Small intestine (tissue), 7 donors: ENCODE results near the gene LTBP1. TPM values are rescaled to one million over a fixed set of nuclear protein-coding genes. Genes with fewer than 3 reads are reported as not detected.

ENCODE experiments used
- DNase-seq, 2 donors: peaks; one replicate each; pipeline versions ENCODE4 v3.0.0 to v3.0.0-alpha.2; 2013
- FAIRE-seq: peaks from 2 replicates; lab custom pipeline; 2012; peaks lifted over from hg19 to GRCh38; lab: Jason Lieb, UNC
- H3K27ac ChIP-seq, 3 donors: one replicate each; pipeline ENCODE4 v1.5.1; 2013; ENCODE audit warnings: low read length in 2 of 3, mild to moderate bottlenecking in 2 of 3, control low read depth in 1 of 3, inconsistent platforms in 1 of 3, low read depth in 1 of 3, moderate library complexity in 1 of 3
- H3K27me3 ChIP-seq, 3 donors: one replicate each; pipeline ENCODE4 v1.6.1; 2013; ENCODE audit warnings: low read length in 3 of 3, inconsistent platforms in 1 of 3; ENCODE audit not compliant: control insufficient read depth in 3 of 3, insufficient read depth in 3 of 3
- H3K36me3 ChIP-seq, 3 donors: one replicate each; pipeline ENCODE4 v1.6.1; 2013; ENCODE audit warnings: low read length in 3 of 3, inconsistent platforms in 1 of 3, low read depth in 1 of 3, mild to moderate bottlenecking in 1 of 3, moderate library complexity in 1 of 3; ENCODE audit not compliant: control insufficient read depth in 3 of 3, insufficient read depth in 2 of 3
- H3K4me1 ChIP-seq, 3 donors: one replicate each; pipeline ENCODE4 v1.6.1; 2013; ENCODE audit warnings: low read length in 2 of 3, inconsistent platforms in 1 of 3, low read depth in 1 of 3, mild to moderate bottlenecking in 1 of 3, moderate library complexity in 1 of 3; ENCODE audit not compliant: control insufficient read depth in 3 of 3, insufficient read depth in 2 of 3
- H3K4me3 ChIP-seq, 3 donors: one replicate each; pipeline ENCODE4 v1.5.1; 2013; ENCODE audit warnings: low read length in 3 of 3, control low read depth in 1 of 3, inconsistent platforms in 1 of 3, low read depth in 1 of 3, mild to moderate bottlenecking in 1 of 3, moderate library complexity in 1 of 3
- H3K9me3 ChIP-seq, 2 donors: one replicate each; pipeline ENCODE4 v1.6.1; 2013; ENCODE audit warnings: low read depth in 1 of 2, low read length in 1 of 2; ENCODE audit not compliant: control insufficient read depth in 2 of 2, insufficient read depth in 1 of 2
- WGBS, 3 donors: extraction: QIAGEN DNeasy Blood & Tissue Kit; methylation state at CpG; one replicate each; pipeline ENCODE4 v1.1.7; 2013; 5-methylcytosine and 5-hydroxymethylcytosine counted together
- polyA plus RNA-seq, 4 donors: library from polyadenylated mRNA; stranded (reverse) in 3 of 4; unstranded in 1 of 4; fragments of 200-250 nt in 3 of 4; fragments of 120-200 nt in 1 of 4; gene quantifications; one replicate each; pipeline versions ENCODE4 v1.2.1 to v1.2.3, GENCODE V29; 2013
- donor health status: healthy with polysubstance abuse.
- donor health status: control.
- donor health status: control.
- donor health status: Bipolar disorder and iron deficiency.
- donor health status: healthy.

LTBP1 gene
- polyA plus RNA-seq, 4 donors, result 0.67 to 12.1 (median 6.1) TPM

DNA sequence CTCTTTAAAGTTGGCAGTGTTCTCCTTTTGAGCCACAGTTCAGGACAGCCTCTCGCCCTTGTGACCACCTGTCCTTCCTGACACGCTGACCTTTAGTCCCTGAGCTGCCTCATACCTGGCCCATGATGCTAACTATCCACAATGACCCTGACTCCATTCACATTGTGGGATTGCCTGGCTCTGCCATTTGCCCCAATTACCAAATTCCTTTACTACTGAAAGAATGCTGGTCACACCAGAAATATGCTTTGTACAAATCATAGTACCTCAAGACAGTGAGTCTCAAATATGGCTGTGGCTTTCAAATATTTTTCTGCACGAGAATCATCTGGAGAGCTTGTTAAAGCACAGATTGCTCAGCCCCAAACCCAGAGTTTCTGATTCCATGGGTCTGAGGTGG, 54.2 kb downstream of the LTBP1 start:
- Histone ChIP-seq H3K4me3 (no peak overlapping the region), H3K27me3 (no peaks in the 10 kb centered on the region), H3K36me3 (no peaks in the 10 kb centered on the region), H3K9me3 (peaks cover 0 to 3% of the 10 kb centered on the region in 2 donors), H3K27ac (no peak overlapping the region), H3K4me1 (no peaks in the 10 kb centered on the region)
- no peak for FAIRE-seq
- DNase-seq, result no peak
- 47 to 80% (median 47%) methylated on average over 3 of the region's 3 CpGs for WGBS, 3 donors

DNA sequence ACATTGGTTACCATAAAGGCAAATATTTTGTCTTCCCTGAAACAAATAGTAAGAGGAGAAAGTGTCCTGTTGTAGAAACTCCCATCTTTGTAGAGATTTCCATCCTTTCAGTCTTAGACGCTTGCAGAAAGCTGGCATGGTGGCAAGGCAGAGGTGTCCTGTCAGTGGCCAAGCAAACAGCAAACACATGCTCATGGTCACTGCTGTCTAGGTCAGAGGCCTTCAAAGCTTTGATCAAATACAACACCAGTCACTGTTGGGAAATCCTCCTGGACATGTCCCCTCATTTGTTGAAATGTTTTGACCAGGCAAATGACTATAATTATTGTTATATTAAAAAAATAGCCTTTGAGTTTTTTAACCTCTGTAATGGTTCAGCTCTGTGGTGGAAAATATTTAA, 55.1 kb downstream of the LTBP1 start:
- Histone ChIP-seq H3K36me3 (no peaks in the 10 kb centered on the region), H3K4me3 (no peak overlapping the region), H3K4me1 (no peaks in the 10 kb centered on the region), H3K27ac (no peak overlapping the region), H3K27me3 (no peaks in the 10 kb centered on the region), H3K9me3 (no peaks in the 10 kb centered on the region)
- FAIRE-seq (no peak), DNase-seq (no peak)
- 92 to 100% (median 100%) methylated on average over 1 of the region's 1 CpG for WGBS, 3 donors

DNA sequence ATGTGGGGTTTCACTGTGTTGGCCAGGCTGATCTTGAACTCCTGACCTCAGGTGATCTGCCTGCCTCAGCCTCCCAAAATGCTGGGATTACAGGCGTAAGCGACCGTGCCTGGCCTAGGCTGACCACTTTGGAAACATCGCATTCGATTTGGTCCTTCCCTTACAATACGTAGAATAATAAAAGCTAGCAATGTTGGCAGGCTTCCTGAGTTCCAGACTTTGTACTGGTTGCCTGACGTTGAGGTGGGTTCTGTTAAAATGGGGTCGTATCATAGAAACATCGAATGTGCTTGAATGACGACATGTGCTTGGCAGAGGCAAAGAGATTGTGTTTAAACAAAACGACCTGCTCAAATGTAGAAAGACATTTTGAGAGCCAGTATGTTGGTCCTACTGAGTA, 56.1 kb downstream of the LTBP1 start:
- no peaks in the 10 kb centered on the region for H3K9me3 ChIP-seq
- WGBS, 3 donors, result 84 to 87% (median 85%) methylated on average over 11 of the region's 11 CpGs
- FAIRE-seq (no peak), DNase-seq (no peak)
- H3K27ac ChIP-seq, result no peak overlapping the region
- H3K27me3 ChIP-seq, result no peaks in the 10 kb centered on the region
- no peak overlapping the region for H3K4me3 ChIP-seq
- H3K36me3 ChIP-seq, result no peaks in the 10 kb centered on the region
- H3K4me1 ChIP-seq, result no peaks in the 10 kb centered on the region

DNA sequence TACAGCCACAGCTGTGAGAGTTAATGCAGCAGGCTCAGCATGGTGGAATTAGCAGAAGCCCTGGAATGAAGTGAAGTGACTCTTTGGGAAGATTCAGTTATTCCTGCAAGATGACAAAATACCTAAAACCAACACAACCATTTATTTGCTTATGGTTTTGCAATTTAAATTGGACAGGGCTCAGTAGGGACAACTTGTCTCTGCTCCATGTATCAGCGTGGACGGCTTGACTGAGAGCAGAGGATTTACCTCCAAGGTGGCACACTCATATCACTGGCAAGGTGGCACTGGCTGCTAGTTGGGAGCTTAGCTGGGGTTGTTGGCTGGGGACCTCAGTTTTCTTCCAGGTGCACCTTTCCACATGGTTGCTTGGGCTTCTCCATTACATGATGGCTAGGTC, 58.3 kb downstream of the LTBP1 start:
- H3K4me1 ChIP-seq, result no peaks in the 10 kb centered on the region
- H3K36me3 ChIP-seq, result no peaks in the 10 kb centered on the region
- H3K27me3 ChIP-seq, result no peaks in the 10 kb centered on the region
- FAIRE-seq (no peak), DNase-seq (no peak)
- no peaks in the 10 kb centered on the region for H3K9me3 ChIP-seq
- WGBS, 3 donors, result 91 to 98% (median 95%) methylated on average over 2 of the region's 2 CpGs
- no peak overlapping the region for H3K4me3 ChIP-seq
- H3K27ac ChIP-seq, result no peak overlapping the region

DNA sequence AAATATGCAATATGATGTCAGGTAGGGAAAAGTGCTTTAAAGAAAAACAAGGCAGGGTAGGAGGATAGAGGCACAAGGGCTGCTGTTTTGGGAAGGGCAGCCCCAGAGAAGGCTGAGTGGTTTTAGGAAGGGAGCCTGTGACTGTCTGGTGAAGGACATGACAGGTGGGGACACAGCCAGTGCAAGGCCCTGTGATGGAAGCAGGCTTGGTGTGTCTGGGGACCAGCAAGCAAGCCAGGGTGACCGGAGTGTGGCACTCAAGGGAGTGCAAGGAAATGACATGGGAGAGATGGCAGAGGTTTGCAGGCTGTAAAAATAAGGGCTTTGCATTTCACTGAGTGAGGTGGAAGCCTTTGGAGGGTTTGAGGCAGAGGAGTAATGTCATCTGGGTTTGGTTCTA, 62.0 kb downstream of the LTBP1 start:
- H3K4me3 ChIP-seq, result no peak overlapping the region
- H3K4me1 ChIP-seq, result peaks cover 0 to 1% (median 0%) of the 10 kb centered on the region in 3 donors
- H3K27me3 ChIP-seq, result no peaks in the 10 kb centered on the region
- H3K36me3 ChIP-seq, result no peaks in the 10 kb centered on the region
- WGBS, 3 donors, result 97 to 100% (median 100%) methylated on average over 1 of the region's 1 CpG
- DNase-seq, result no peak
- no peak for FAIRE-seq
- no peaks in the 10 kb centered on the region for H3K9me3 ChIP-seq
- no peak overlapping the region for H3K27ac ChIP-seq

DNA sequence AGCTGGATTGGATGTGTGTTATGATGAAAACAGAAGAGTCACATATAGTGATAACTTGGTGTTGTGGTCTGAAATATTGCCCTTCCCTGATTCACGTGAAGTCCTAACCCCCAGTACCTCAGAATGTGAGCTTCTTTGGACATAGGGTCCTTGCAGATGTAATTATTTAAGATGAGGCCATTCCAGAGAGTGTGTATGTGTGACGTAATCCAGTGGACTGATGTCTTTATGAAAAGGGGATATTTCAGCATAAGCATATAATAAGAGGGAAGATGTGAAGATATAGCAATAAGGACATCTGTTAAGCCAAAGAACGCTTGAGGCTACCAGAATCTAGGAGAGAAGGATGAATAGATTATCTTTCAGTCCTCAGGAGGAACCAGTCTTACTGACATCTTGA, 62.5 kb downstream of the LTBP1 start:
- Histone ChIP-seq H3K27ac (no peak overlapping the region), H3K36me3 (no peaks in the 10 kb centered on the region), H3K27me3 (no peaks in the 10 kb centered on the region), H3K9me3 (no peaks in the 10 kb centered on the region), H3K4me3 (no peak overlapping the region), H3K4me1 (peaks cover 0 to 3% (median 0%) of the 10 kb centered on the region in 3 donors)
- FAIRE-seq (no peak), DNase-seq (no peak)
- WGBS, 3 donors, result 89 to 94% (median 90%) methylated on average over 3 of the region's 3 CpGs

DNA sequence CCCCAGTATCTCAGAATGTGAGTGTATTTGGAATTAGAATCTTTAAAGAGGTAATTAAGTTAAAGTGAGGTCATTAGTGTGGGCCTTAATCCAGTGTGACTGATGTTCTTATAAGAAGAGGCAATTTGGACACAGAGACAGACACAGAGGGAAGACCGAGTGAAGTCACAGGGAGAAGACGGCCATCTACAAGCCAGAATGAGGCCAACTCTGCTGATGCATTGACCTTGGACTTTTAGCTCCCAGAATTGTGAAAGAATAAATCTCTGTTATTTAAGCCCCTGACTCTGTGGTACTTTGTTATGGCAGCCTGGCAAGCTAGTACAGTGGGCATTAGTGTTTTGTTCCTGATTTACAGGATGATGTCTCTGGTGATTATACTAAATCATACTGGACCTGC, 64.6 kb downstream of the LTBP1 start:
- Histone ChIP-seq H3K27me3 (no peaks in the 10 kb centered on the region), H3K36me3 (no peaks in the 10 kb centered on the region), H3K4me3 (no peak overlapping the region), H3K27ac (no peak overlapping the region), H3K4me1 (peaks cover 8 to 14% (median 8%) of the 10 kb centered on the region in 3 donors), H3K9me3 (peaks cover 0 to 5% of the 10 kb centered on the region in 2 donors)
- no peak for DNase-seq
- WGBS, 3 donors, result 91 to 93% (median 91%) methylated on average over 2 of the region's 2 CpGs
- no peak for FAIRE-seq

DNA sequence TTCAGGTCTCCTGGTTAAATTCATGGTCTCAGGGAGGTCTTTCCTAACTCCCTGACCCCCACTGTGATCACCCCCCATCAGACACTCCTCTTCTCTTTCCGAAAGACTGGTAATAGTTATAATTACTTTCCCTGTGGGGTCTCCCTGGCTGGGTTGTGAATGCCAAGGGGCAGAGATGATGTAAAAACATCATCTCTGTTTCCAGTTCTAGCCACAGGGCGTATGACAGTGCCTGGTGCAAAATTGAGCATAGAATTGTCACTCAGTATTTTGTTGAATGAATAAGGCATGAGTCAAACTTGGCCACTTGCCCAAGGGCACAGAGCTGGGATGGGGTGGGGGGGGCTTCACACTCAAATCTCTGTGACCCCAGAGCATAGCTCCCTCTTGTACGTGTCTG, 65.2 kb downstream of the LTBP1 start:
- Histone ChIP-seq H3K36me3 (no peaks in the 10 kb centered on the region), H3K27me3 (no peaks in the 10 kb centered on the region), H3K9me3 (peaks cover 0 to 5% of the 10 kb centered on the region in 2 donors), H3K27ac (no peak overlapping the region), H3K4me1 (peaks cover 10 to 15% (median 10%) of the 10 kb centered on the region in 3 donors), H3K4me3 (no peak overlapping the region)
- 87 to 95% (median 88%) methylated on average over 3 of the region's 3 CpGs for WGBS, 3 donors
- FAIRE-seq (no peak), DNase-seq (no peak)

DNA sequence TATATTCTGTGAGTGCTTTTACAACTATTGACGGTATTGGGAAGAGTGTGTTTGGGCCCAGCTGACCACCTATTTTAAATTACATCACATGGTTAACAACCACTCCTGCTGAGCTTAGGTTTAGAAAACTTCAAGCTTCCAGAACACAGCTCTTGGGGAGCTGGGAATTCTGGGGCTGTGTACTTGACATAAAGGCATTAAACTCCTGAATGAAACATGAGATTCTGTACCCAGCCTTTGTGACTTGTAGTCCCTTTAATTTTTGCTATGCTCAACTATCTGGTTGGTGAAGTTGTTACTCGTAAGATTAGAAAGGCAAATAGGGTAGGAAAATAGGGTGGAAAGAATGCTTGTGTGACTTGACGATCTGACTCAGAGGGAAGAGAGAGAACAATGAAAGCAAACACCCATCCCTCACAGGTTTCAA, 66.9 kb downstream of the LTBP1 start:
- H3K9me3 ChIP-seq, result peaks cover 0 to 5% of the 10 kb centered on the region in 2 donors
- H3K36me3 ChIP-seq, result no peaks in the 10 kb centered on the region
- no peak overlapping the region for H3K4me3 ChIP-seq
- WGBS, 3 donors, result 62 to 78% (median 69%) methylated on average over 3 of the region's 3 CpGs
- H3K4me1 ChIP-seq, result peaks cover 10 to 15% (median 12%) of the 10 kb centered on the region in 3 donors
- H3K27me3 ChIP-seq, result no peaks in the 10 kb centered on the region
- DNase-seq (no peak), FAIRE-seq (no peak)
- no peak overlapping the region for H3K27ac ChIP-seq
